Astrocyte (in vitro differentiated cells and primary cell): ENCODE data around the gene TRIP4. TPM values are rescaled to one million over a fixed set of nuclear protein-coding genes. Genes with fewer than 3 reads are reported as not detected.

Source experiments
- DNase-seq: peaks from one replicate; pipeline ENCODE4 v3.0.0-alpha.2; 2010; ENCODE audit warnings: low read depth
- FAIRE-seq: peaks from 2 replicates; lab custom pipeline; 2011; peaks lifted over from hg19 to GRCh38; lab: Jason Lieb, UNC
- H2AFZ ChIP-seq: 2 replicates; pipeline ENCODE4 v1.6.0; 2012; ENCODE audit warnings: low read depth, low read length, inconsistent platforms
- H3K27ac ChIP-seq: 2 replicates; pipeline ENCODE4 v1.5.1; 2011; ENCODE audit warnings: low read depth, low read length, inconsistent platforms
- H3K27me3 ChIP-seq: 2 replicates; pipeline ENCODE4 v1.6.0; 2011; ENCODE audit warnings: low read length, inconsistent platforms; ENCODE audit not compliant: insufficient read depth
- H3K36me3 ChIP-seq: 2 replicates; pipeline ENCODE4 v1.5.1; 2011; ENCODE audit warnings: low read length, inconsistent platforms; ENCODE audit not compliant: insufficient read depth
- H3K4me1 ChIP-seq: 2 replicates; pipeline ENCODE4 v1.5.1; 2011; ENCODE audit warnings: low read length, inconsistent platforms; ENCODE audit not compliant: insufficient read depth
- H3K4me2 ChIP-seq: 2 replicates; pipeline ENCODE4 v1.6.0; 2012; ENCODE audit warnings: low read length, inconsistent platforms
- H3K4me3 ChIP-seq: 2 replicates; pipeline ENCODE4 v1.5.1; 2011; ENCODE audit warnings: low read depth, mild to moderate bottlenecking, low read length, inconsistent platforms; ENCODE audit not compliant: insufficient read depth
- H3K79me2 ChIP-seq: 2 replicates; pipeline ENCODE4 v1.6.0; 2012; ENCODE audit warnings: mild to moderate bottlenecking, low read length, inconsistent platforms; ENCODE audit not compliant: insufficient read depth
- H3K9ac ChIP-seq: 2 replicates; pipeline ENCODE4 v1.6.0; 2012; ENCODE audit warnings: mild to moderate bottlenecking, low read length, inconsistent platforms
- H3K9me3 ChIP-seq: 2 replicates; pipeline ENCODE4 v1.5.1; 2012; ENCODE audit warnings: low read depth, mild to moderate bottlenecking, low read length, inconsistent platforms; ENCODE audit not compliant: insufficient read depth
- H4K20me1 ChIP-seq: 2 replicates; pipeline ENCODE4 v1.6.0; 2012; ENCODE audit warnings: low read length, inconsistent platforms; ENCODE audit not compliant: insufficient read depth
- H3K27ac Mint-ChIP-seq: one replicate; pipeline ENCODE4 v1.8.0; 2021; ENCODE audit warnings: mild to moderate bottlenecking, mixed read lengths; ENCODE audit not compliant: unreplicated experiment
- H3K27me3 Mint-ChIP-seq: one replicate; pipeline ENCODE4 v1.8.0; 2021; ENCODE audit warnings: low read depth, mixed read lengths; ENCODE audit not compliant: unreplicated experiment
- H3K36me3 Mint-ChIP-seq: one replicate; pipeline ENCODE4 v1.8.0; 2021; ENCODE audit warnings: low read depth, mixed read lengths; ENCODE audit not compliant: unreplicated experiment
- H3K4me1 Mint-ChIP-seq: one replicate; pipeline ENCODE4 v1.8.0; 2021; ENCODE audit warnings: low read depth, mixed read lengths; ENCODE audit not compliant: unreplicated experiment
- H3K4me3 Mint-ChIP-seq: one replicate; pipeline ENCODE4 v1.8.0; 2021; ENCODE audit warnings: mild to moderate bottlenecking, moderate library complexity, mixed read lengths; ENCODE audit not compliant: unreplicated experiment
- H3K9me3 Mint-ChIP-seq: one replicate; pipeline ENCODE4 v1.8.0; 2021; ENCODE audit warnings: mild to moderate bottlenecking, mixed read lengths; ENCODE audit not compliant: unreplicated experiment
- EZH2 ChIP-seq: IDR thresholded peaks from 2 replicates; pipeline ENCODE4 v1.6.1; 2012; ENCODE audit warnings: mild to moderate bottlenecking, low read length, inconsistent platforms; ENCODE audit not compliant: insufficient read depth
- total RNA-seq: library from RNA; stranded (reverse); gene quantifications from 2 replicates; pipeline ENCODE4 v1.2.1, GENCODE V29; 2021
- TF ChIP-seq, protein P1 (sequence below): IDR thresholded peaks from 2 replicates; pipeline ENCODE4 v1.5.1; 2011; ENCODE audit warnings: low read depth, mild to moderate bottlenecking, inconsistent platforms, low read length, moderate library complexity; ENCODE audit not compliant: insufficient read depth

Gene TRIP4
- total RNA-seq, 1 donor from 2014 or later, result 40.7 TPM

DNA sequence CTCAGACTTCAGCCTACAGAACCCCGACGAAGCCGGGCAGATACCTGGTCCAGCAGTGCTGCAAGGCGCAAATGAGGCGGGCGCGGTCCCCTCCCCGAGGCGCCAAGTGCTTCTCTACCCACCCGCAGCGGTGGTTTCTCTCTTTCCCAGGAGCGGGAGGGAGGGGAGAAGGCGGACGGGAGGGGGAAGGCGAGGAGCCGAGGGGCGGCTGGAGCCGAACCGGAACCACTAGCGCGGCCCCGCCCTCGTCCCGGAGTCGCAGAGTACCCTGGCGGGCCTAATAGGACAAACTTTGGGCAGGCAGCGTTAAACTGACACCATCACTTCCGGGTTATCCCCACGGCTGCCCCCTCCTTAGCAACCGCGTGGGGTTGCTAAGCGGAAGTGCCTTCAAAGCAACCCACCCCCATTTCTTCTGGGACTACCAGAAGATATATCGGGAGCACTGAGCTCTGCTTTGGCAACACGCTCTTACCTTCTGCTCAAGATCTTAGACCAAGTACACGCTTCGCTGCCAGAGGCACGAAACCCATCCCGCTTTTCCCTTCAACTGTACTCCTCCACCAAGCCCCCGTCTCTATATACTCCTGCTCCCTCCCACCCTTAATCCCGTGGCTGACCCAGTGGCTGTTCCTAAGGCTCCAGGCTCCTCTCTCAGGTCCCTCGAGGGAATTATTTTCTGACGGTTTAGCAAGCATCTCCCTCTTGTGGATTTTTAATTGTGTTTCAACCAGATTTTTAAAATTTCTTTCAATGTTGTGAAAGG is 31.5 kb upstream of the TRIP4 start, which contains the start of gene CSNK1G1:
Gene CSNK1G1 (minus strand): TSS at position 230 of the 766 bp plus-strand sequence. CDS start 55,674 bp downstream, outside the sequence.
- peak within 1 kb of the TSS; percentile 91 for H3K9ac ChIP-seq
- H3K9me3 ChIP-seq, result no peaks in the 10 kb centered on the region
- peaks cover 10% of the 10 kb centered on the region for H4K20me1 ChIP-seq
- TF ChIP-seq EZH2, result no peak
- TF ChIP-seq, protein P1, sequence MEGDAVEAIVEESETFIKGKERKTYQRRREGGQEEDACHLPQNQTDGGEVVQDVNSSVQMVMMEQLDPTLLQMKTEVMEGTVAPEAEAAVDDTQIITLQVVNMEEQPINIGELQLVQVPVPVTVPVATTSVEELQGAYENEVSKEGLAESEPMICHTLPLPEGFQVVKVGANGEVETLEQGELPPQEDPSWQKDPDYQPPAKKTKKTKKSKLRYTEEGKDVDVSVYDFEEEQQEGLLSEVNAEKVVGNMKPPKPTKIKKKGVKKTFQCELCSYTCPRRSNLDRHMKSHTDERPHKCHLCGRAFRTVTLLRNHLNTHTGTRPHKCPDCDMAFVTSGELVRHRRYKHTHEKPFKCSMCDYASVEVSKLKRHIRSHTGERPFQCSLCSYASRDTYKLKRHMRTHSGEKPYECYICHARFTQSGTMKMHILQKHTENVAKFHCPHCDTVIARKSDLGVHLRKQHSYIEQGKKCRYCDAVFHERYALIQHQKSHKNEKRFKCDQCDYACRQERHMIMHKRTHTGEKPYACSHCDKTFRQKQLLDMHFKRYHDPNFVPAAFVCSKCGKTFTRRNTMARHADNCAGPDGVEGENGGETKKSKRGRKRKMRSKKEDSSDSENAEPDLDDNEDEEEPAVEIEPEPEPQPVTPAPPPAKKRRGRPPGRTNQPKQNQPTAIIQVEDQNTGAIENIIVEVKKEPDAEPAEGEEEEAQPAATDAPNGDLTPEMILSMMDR, result peak; percentile 46
- H3K4me1 Mint-ChIP-seq, result peaks cover 8% of the 10 kb centered on the region
- H3K27ac Mint-ChIP-seq, result peak within 1 kb of the TSS; percentile 98
- H3K27ac ChIP-seq, result peak within 1 kb of the TSS; percentile 69
- no peaks in the 10 kb centered on the region for H3K9me3 Mint-ChIP-seq
- peaks cover 43% of the 10 kb centered on the region for H3K79me2 ChIP-seq
- no peaks in the 10 kb centered on the region for H3K27me3 ChIP-seq
- DNase-seq (peak; percentile 95), FAIRE-seq (no peak)
- no peaks in the 10 kb centered on the region for H3K36me3 Mint-ChIP-seq
- peak within 1 kb of the TSS; percentile 92 for H2AFZ ChIP-seq
- H3K4me3 ChIP-seq, result peak within 1 kb of the TSS; percentile 82
- no peaks in the 10 kb centered on the region for H3K27me3 Mint-ChIP-seq
- peak within 1 kb of the TSS; percentile 96 for H3K4me3 Mint-ChIP-seq
- peaks cover 4% of the 10 kb centered on the region for H3K4me1 ChIP-seq
- H3K36me3 ChIP-seq, result no peaks in the 10 kb centered on the region
- peak within 1 kb of the TSS; percentile 94 for H3K4me2 ChIP-seq

DNA sequence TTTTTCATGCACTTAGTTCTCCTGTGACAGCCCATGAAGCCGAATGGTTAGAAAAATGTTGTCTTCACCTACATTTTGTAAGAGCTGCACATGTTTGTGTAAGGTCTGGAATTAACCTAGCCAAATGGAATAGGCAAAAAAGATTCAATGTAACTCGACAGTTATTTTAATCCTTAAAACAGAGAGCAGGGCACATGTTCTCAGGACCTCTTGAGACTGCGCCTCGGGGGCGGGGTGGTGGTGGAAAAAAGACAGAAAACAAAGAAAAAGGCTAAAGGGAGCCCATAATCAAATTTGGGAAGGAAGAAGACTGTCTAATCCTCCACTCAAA is 31.0 kb upstream of the TRIP4 start:
- peak overlapping the region; percentile 92 for H2AFZ ChIP-seq
- peak overlapping the region; percentile 82 for H3K4me3 ChIP-seq
- H3K27ac Mint-ChIP-seq, result peak overlapping the region; percentile 98
- H3K79me2 ChIP-seq, result peaks cover 38% of the 10 kb centered on the region
- H3K27me3 ChIP-seq, result no peaks in the 10 kb centered on the region
- no peaks in the 10 kb centered on the region for H3K36me3 Mint-ChIP-seq
- no peak for DNase-seq
- peak overlapping the region; percentile 94 for H3K4me2 ChIP-seq
- no peaks in the 10 kb centered on the region for H3K36me3 ChIP-seq
- no peaks in the 10 kb centered on the region for H3K9me3 Mint-ChIP-seq
- H3K9ac ChIP-seq, result peak overlapping the region; percentile 91
- TF ChIP-seq EZH2, result no peak
- TF ChIP-seq, protein P1, result no peak
- peaks cover 5% of the 10 kb centered on the region for H4K20me1 ChIP-seq
- H3K4me1 ChIP-seq, result peaks cover under 1% of the 10 kb centered on the region
- no peaks in the 10 kb centered on the region for H3K9me3 ChIP-seq
- H3K27me3 Mint-ChIP-seq, result no peaks in the 10 kb centered on the region
- H3K27ac ChIP-seq, result peak overlapping the region; percentile 48
- no peak for FAIRE-seq
- H3K4me3 Mint-ChIP-seq, result peak overlapping the region; percentile 96
- H3K4me1 Mint-ChIP-seq, result peaks cover 6% of the 10 kb centered on the region

DNA sequence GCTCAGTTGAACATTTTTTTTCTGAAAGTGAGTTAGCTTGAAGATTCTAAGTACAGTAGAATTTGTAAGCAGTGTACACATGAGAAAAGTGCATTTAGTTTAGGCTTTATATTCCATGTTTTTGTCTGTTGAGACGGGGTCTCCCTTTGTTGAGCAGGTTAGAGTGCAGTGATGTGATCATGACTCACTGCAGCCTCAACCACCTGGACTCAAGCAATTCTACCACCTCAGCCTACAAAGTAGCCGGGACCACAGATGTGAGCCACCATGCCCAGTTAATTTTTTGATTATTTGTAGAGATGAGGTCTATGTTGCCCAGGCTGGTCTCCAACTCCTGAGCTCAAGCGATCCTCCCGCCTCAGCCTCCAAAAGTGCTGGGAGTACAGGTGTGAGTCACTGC is 26.4 kb upstream of the TRIP4 start:
- H3K27me3 Mint-ChIP-seq, result no peaks in the 10 kb centered on the region
- Histone ChIP-seq H3K79me2 (no peaks in the 10 kb centered on the region), H3K9me3 (no peaks in the 10 kb centered on the region), H3K4me3 (no peak overlapping the region), H3K9ac (no peak overlapping the region), H3K4me2 (no peak overlapping the region), H3K27ac (no peak overlapping the region), H3K36me3 (no peaks in the 10 kb centered on the region), H3K4me1 (no peaks in the 10 kb centered on the region), H2AFZ (no peak overlapping the region), H3K27me3 (no peaks in the 10 kb centered on the region), H4K20me1 (no peaks in the 10 kb centered on the region)
- TF ChIP-seq EZH2, result no peak
- TF ChIP-seq, protein P1, result no peak
- FAIRE-seq (no peak), DNase-seq (no peak)
- peaks cover 4% of the 10 kb centered on the region for H3K4me1 Mint-ChIP-seq
- H3K9me3 Mint-ChIP-seq, result no peaks in the 10 kb centered on the region
- H3K4me3 Mint-ChIP-seq, result no peak overlapping the region
- no peaks in the 10 kb centered on the region for H3K36me3 Mint-ChIP-seq
- no peak overlapping the region for H3K27ac Mint-ChIP-seq
